Heart left ventricle (tissue), 16 donors: ENCODE measurements around the gene SEC14L1. TPM values are rescaled to one million over a fixed set of nuclear protein-coding genes. Genes with fewer than 3 reads are reported as not detected.

ENCODE experiments used
- ATAC-seq, 4 donors: fragments of 200-7000 bp; cut with Tn5 transposase; one replicate each; pipeline ENCODE4 v1.9.1; 2020 to 2022; ENCODE audit warnings: moderate library complexity in 4 of 4, mild to moderate bottlenecking in 3 of 4, moderate number of reproducible peaks in 1 of 4
- DNase-seq, 5 donors: peaks; one replicate each; pipeline ENCODE4 v3.0.0-alpha.2; 2020
- H3K27ac ChIP-seq, 12 donors: fragments of 200-600 bp; sonication (generic) in 4 of 12; one replicate each; pipeline versions ENCODE4 v1.5.0 to v1.8.0; 2016 to 2022; ENCODE audit warnings: mild to moderate bottlenecking in 2 of 12
- H3K27me3 ChIP-seq, 9 donors: fragments of 200-600 bp; sonication (generic) in 2 of 9; one replicate each; pipeline versions ENCODE4 v1.5.1 to v1.8.0; 2016 to 2022; ENCODE audit warnings: mild to moderate bottlenecking in 3 of 9
- H3K36me3 ChIP-seq, 9 donors: fragments of 200-600 bp; sonication (generic) in 2 of 9; one replicate each; pipeline versions ENCODE4 v1.5.0 to v1.8.0; 2018 to 2022; ENCODE audit warnings: mild to moderate bottlenecking in 2 of 9
- H3K4me1 ChIP-seq, 12 donors: fragments of 200-600 bp; sonication (generic) in 4 of 12; one replicate each; pipeline versions ENCODE4 v1.5.0 to v1.8.0; 2016 to 2022; ENCODE audit warnings: mild to moderate bottlenecking in 3 of 12
- H3K4me3 ChIP-seq, 12 donors: fragments of 200-600 bp; sonication (generic) in 4 of 12; one replicate each; pipeline versions ENCODE4 v1.5.0 to v1.8.0; 2017 to 2022; ENCODE audit warnings: mild to moderate bottlenecking in 9 of 12, moderate library complexity in 4 of 12
- H3K9me3 ChIP-seq, 12 donors: fragments of 200-600 bp; sonication (generic) in 4 of 12; one replicate each; pipeline versions ENCODE4 v1.5.0 to v1.8.0; 2016 to 2022; ENCODE audit warnings: mild to moderate bottlenecking in 1 of 12
- POLR2A ChIP-seq, 2 donors: fragments of 450-650 bp; IDR thresholded peaks; one replicate each; pipeline ENCODE4 v1.6.1; 2017; ENCODE audit warnings: antibody characterized with exemption in 2 of 2, mild to moderate bottlenecking in 2 of 2, moderate library complexity in 2 of 2
- WGBS, 4 donors: extraction: QIAGEN DNeasy Blood & Tissue Kit in 2 of 4; methylation state at CpG; one replicate each; pipeline versions ENCODE4 v1.1.5 to v1.1.7; 2013 to 2018; 5-methylcytosine and 5-hydroxymethylcytosine counted together
- intact Hi-C, 10 donors: fragments of 100-400 bp; cut with DNase I; formaldehyde crosslinking; loops; one replicate each; pipeline versions ENCODE4 v1.11.1 to v1.14.2; 2022
- polyA plus RNA-seq, 2 donors: library from polyadenylated mRNA; stranded (reverse); fragments of 200-250 nt; gene quantifications; one replicate each; pipeline ENCODE4 v1.2.3, GENCODE V29; 2013
- total RNA-seq, 9 donors: library from RNA; depleted of rRNA in 2 of 9; stranded (reverse); fragments of >200 nt in 2 of 9; fragmentation: NEBNext Ultra II Directional in 3 of 9; extraction: Animal tissue kit (Norgen Biotek cat#: 25700) in 3 of 9; gene quantifications; one replicate each; pipeline versions ENCODE4 v1.1.0 to v1.2.4, GENCODE V29; 2016 to 2023
- TF ChIP-seq, protein P1 (sequence below), 12 donors: fragments of 200-600 bp; sonication (generic) in 4 of 12; IDR thresholded peaks; one replicate each; pipeline versions ENCODE4 v1.5.0 to v1.8.0; 2018 to 2022; ENCODE audit warnings: antibody characterized with exemption in 12 of 12, mild to moderate bottlenecking in 5 of 12
- donor health status: ischemic (EF 13 %, LVEDD 7.1; RV severe dilation, severe dysfunction).
- donor health status: healthy with polysubstance abuse.
- donor health status: DM: no; HTN: yes; CAD: no.
- donor health status: DM: no; HTN: no; CAD: no.
- donor health status: ischemic (EF 25% LVEDD 6.9; RV normal size, moderate dysfunction).
- donor health status: ischemic (EF 25% LVEDD 5.7; RV mildly dilated, moderate dysfunction).
- donor health status: healthy.
- donor health status: DM: yes; HTN: yes; CAD: no.
- donor health status: ischemic (EF 35%, LVEDD 5.7; RV mildly dilated, moderate dysfunction).
- donor health status: nonischemic (EF 11% LVEDD 7.7; RV severe dilation, severe dysfunction).
- donor health status: DM: yes; HTN: yes; CAD: no.
- donor health status: PGD.
- donor health status: ischemic (EF 29% LVEDD 5.4; RV normal size, mild dysfunction).
- donor health status: nonischemic (EF 23%, LVEDD 6.1; RV moderate dilation, normal function).

SEC14L1 gene
- total and polyA plus RNA-seq, 11 donors = 26.6 to 116 (median 53.7) TPM

DNA sequence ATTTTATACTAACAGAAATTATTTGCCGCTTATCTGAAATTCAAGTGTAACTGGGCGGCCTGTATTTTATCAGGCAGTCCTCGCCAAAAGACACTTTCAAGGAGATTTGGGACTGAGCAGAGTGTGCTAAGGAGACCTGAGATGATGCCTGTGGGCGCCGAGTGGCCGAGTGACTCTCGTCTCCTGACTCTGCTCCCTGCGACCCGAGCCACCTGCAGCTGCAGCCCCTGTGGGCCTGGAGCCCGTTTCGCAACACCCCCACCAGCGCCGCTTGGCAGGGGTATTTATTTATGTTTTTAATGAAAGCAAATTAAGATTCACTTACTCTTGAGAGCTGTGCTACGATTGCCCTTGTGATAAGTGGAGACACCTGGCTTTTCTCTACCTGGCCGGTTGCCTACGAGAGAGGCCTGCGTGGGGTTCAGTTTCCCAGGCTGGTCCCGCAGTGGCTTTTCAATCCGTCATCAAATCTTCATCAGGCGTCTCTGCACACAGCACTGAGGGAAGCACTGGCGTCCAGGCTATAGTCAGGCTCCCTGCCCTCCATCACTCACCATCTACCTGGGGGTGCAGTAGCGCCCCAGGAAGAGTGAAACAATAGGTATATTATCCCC, 124.0 kb downstream of the SEC14L1 start:
- DNase-seq (no peak), ATAC-seq (no peak)
- no peak overlapping the region for H3K27ac ChIP-seq
- H3K4me3 ChIP-seq = no peak overlapping the region
- TF ChIP-seq, protein P1, sequence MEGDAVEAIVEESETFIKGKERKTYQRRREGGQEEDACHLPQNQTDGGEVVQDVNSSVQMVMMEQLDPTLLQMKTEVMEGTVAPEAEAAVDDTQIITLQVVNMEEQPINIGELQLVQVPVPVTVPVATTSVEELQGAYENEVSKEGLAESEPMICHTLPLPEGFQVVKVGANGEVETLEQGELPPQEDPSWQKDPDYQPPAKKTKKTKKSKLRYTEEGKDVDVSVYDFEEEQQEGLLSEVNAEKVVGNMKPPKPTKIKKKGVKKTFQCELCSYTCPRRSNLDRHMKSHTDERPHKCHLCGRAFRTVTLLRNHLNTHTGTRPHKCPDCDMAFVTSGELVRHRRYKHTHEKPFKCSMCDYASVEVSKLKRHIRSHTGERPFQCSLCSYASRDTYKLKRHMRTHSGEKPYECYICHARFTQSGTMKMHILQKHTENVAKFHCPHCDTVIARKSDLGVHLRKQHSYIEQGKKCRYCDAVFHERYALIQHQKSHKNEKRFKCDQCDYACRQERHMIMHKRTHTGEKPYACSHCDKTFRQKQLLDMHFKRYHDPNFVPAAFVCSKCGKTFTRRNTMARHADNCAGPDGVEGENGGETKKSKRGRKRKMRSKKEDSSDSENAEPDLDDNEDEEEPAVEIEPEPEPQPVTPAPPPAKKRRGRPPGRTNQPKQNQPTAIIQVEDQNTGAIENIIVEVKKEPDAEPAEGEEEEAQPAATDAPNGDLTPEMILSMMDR (IDR thresholded peaks at IDR 0.05) = no peak
- TF ChIP-seq POLR2A (IDR thresholded peaks at IDR 0.05) = no peak
- no peaks in the 10 kb centered on the region for H3K27me3 ChIP-seq
- H3K4me1 ChIP-seq = no peaks in the 10 kb centered on the region
- H3K9me3 ChIP-seq = no peaks in the 10 kb centered on the region
- intact Hi-C loops = loop anchor here in 1 of 10 donors (10.0 kb wide), 1 partner anchor 390 kb away; no protein-coding TSS in a partner anchor
- WGBS, 4 donors = 70 to 79% (median 71%) methylated on average over 21 to 22 of the region's 22 CpGs
- H3K36me3 ChIP-seq = no peaks in the 10 kb centered on the region

DNA sequence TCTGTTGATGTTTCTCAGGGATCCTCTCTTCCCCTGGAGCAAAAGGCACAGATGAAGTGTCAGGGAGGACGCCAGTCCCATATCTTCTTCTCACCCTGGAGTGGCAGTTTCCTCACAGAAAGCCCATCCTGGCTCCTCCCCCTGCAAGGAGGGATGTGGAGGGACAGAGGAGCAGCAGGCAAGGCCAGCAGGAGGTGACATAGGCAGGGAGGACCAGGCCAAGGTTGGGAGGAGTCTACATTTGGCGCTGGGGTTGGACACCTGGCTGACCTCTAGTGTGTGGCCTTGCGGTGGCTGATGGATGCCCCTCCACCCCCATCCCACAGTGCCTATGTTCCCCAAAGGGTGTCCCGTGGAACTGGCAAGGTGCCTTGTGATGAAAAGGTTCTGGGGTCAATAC, 125.4 kb downstream of the SEC14L1 start:
- ATAC-seq = peak in 1 of 4 donors; percentile 29
- Histone ChIP-seq H3K36me3 (no peaks in the 10 kb centered on the region), H3K4me1 (no peaks in the 10 kb centered on the region), H3K27ac (no peak overlapping the region), H3K27me3 (peaks cover 0 to under 1% (median 0%) of the 10 kb centered on the region in 9 donors), H3K4me3 (no peak overlapping the region), H3K9me3 (no peaks in the 10 kb centered on the region)
- intact Hi-C loops = loop anchor here in 1 of 10 donors (10.0 kb wide), 1 partner anchor 391 kb away; no protein-coding TSS in a partner anchor
- 73 to 85% (median 79%) methylated on average over 4 of the region's 4 CpGs for WGBS, 4 donors
- TF ChIP-seq, protein P1 (IDR thresholded peaks at IDR 0.05) = no peak
- no peak for TF ChIP-seq POLR2A (IDR thresholded peaks at IDR 0.05)
- no peak for DNase-seq
